HEK293 (cell line): ENCODE results near the gene INSL3.

ENCODE experiments used
- BCL11A ChIP-seq: fragments of 450-650 bp; formaldehyde crosslinking; IDR thresholded peaks from 2 replicates; pipeline ENCODE4 v1.5.1; 2016; ENCODE audit warnings: low read depth, missing biosample characterization, missing genetic modification characterization
- GLI2 ChIP-seq: fragments of 450-650 bp; formaldehyde crosslinking; IDR thresholded peaks from 2 replicates; pipeline ENCODE4; 2017; ENCODE audit warnings: missing biosample characterization, missing genetic modification characterization, low read depth, borderline replicate concordance
- HOXA7 ChIP-seq: sonication (generic); formaldehyde crosslinking; IDR thresholded peaks from 2 replicates; pipeline ENCODE4 v1.8.1; 2022; ENCODE audit warnings: missing genetic modification reagents, borderline replicate concordance
- KLF1 ChIP-seq: fragments of 450-650 bp; formaldehyde crosslinking; IDR thresholded peaks from 2 replicates; pipeline ENCODE4 v1.5.1; 2016; ENCODE audit warnings: missing biosample characterization, missing genetic modification characterization
- KLF8 ChIP-seq: fragments of 450-650 bp; formaldehyde crosslinking; IDR thresholded peaks from 2 replicates; pipeline ENCODE4 v1.5.1; 2016; ENCODE audit warnings: missing biosample characterization, missing genetic modification characterization
- OSR2 ChIP-seq: fragments of 450-650 bp; formaldehyde crosslinking; IDR thresholded peaks from 2 replicates; pipeline ENCODE4 v1.5.1; 2016; ENCODE audit warnings: missing biosample characterization, missing genetic modification characterization
- SCRT1 ChIP-seq: fragments of 450-650 bp; formaldehyde crosslinking; IDR thresholded peaks from 2 replicates; pipeline ENCODE4 v1.5.1; 2016; ENCODE audit warnings: missing biosample characterization, missing genetic modification characterization, borderline replicate concordance
- SETDB1 ChIP-seq: IDR thresholded peaks from one replicate; pipeline ENCODE4 v1.6.1; 2017; ENCODE audit warnings: mild to moderate bottlenecking, low read length, moderate library complexity, mixed read lengths; ENCODE audit not compliant: insufficient read length
- WT1 ChIP-seq: fragments of 450-650 bp; formaldehyde crosslinking; IDR thresholded peaks from 2 replicates; pipeline ENCODE4 v1.5.1; 2016; ENCODE audit warnings: missing biosample characterization, missing genetic modification characterization
- ZBTB20 ChIP-seq: fragments of 450-650 bp; formaldehyde crosslinking; IDR thresholded peaks from 2 replicates; pipeline ENCODE4 v1.5.1; 2016; ENCODE audit warnings: missing biosample characterization, missing genetic modification characterization
- ZBTB48 ChIP-seq: fragments of 450-650 bp; formaldehyde crosslinking; IDR thresholded peaks from 2 replicates; pipeline ENCODE4 v1.5.1; 2016; ENCODE audit warnings: missing biosample characterization, missing genetic modification characterization
- ZBTB7A ChIP-seq: fragments of 450-650 bp; formaldehyde crosslinking; IDR thresholded peaks from 2 replicates; pipeline ENCODE4 v1.5.1; 2016; ENCODE audit warnings: low read depth, missing biosample characterization, missing genetic modification characterization
- ZBTB8A ChIP-seq: fragments of 450-650 bp; formaldehyde crosslinking; IDR thresholded peaks from 2 replicates; pipeline ENCODE4 v1.5.1; 2016; ENCODE audit warnings: missing biosample characterization, missing genetic modification characterization
- ZFP37 ChIP-seq: fragments of 450-650 bp; formaldehyde crosslinking; IDR thresholded peaks from 2 replicates; pipeline ENCODE4 v1.5.1; 2016; ENCODE audit warnings: missing biosample characterization, missing genetic modification characterization
- ZNF132 ChIP-seq: fragments of 450-650 bp; formaldehyde crosslinking; IDR thresholded peaks from 2 replicates; pipeline ENCODE4 v1.5.1; 2017; ENCODE audit warnings: missing biosample characterization, missing genetic modification characterization, borderline replicate concordance
- ZNF133 ChIP-seq: fragments of 450-650 bp; formaldehyde crosslinking; IDR thresholded peaks from 2 replicates; pipeline ENCODE4 v1.5.1; 2016; ENCODE audit warnings: missing biosample characterization, missing genetic modification characterization
- ZNF184 ChIP-seq: fragments of 450-650 bp; IDR thresholded peaks from 2 replicates; pipeline ENCODE4 v1.5.1; 2018; ENCODE audit warnings: missing biosample characterization, mild to moderate bottlenecking, missing genetic modification characterization
- ZNF2 ChIP-seq: fragments of 450-650 bp; formaldehyde crosslinking; IDR thresholded peaks from 2 replicates; pipeline ENCODE4 v1.5.1; 2016; ENCODE audit warnings: missing biosample characterization, missing genetic modification characterization
- ZNF394 ChIP-seq: fragments of 450-650 bp; formaldehyde crosslinking; IDR thresholded peaks from 2 replicates; pipeline ENCODE4 v1.5.1; 2016; ENCODE audit warnings: missing biosample characterization, missing genetic modification characterization, mild to moderate bottlenecking, moderate library complexity, borderline replicate concordance
- ZNF473 ChIP-seq: fragments of 450-650 bp; formaldehyde crosslinking; IDR thresholded peaks from 2 replicates; pipeline ENCODE4 v1.5.1; 2017; ENCODE audit warnings: missing biosample characterization, missing genetic modification characterization
- ZNF560 ChIP-seq: fragments of 450-650 bp; formaldehyde crosslinking; IDR thresholded peaks from 2 replicates; pipeline ENCODE4 v1.5.1; 2017; ENCODE audit warnings: missing biosample characterization, missing genetic modification characterization, borderline replicate concordance
- ZNF561 ChIP-seq: fragments of 450-650 bp; IDR thresholded peaks from 2 replicates; pipeline ENCODE4 v1.5.1; 2018; ENCODE audit warnings: missing biosample characterization, missing genetic modification characterization, borderline replicate concordance
- ZNF660 ChIP-seq: fragments of 450-650 bp; IDR thresholded peaks from 2 replicates; pipeline ENCODE4 v1.5.1; 2018; ENCODE audit warnings: missing biosample characterization, mild to moderate bottlenecking, missing genetic modification characterization
- ZNF677 ChIP-seq: fragments of 450-650 bp; IDR thresholded peaks from 2 replicates; pipeline ENCODE4 v1.5.0; 2018; ENCODE audit warnings: missing biosample characterization, mild to moderate bottlenecking, missing genetic modification characterization, moderate library complexity
- ZNF701 ChIP-seq: fragments of 450-650 bp; formaldehyde crosslinking; IDR thresholded peaks from 2 replicates; pipeline ENCODE4 v1.5.1; 2016; ENCODE audit warnings: missing biosample characterization, missing genetic modification characterization
- ZNF707 ChIP-seq: fragments of 450-650 bp; formaldehyde crosslinking; IDR thresholded peaks from 2 replicates; pipeline ENCODE4 v1.5.1; 2016; ENCODE audit warnings: missing biosample characterization, missing genetic modification characterization
- TF ChIP-seq, protein P1 (sequence below): fragments of 450-650 bp; formaldehyde crosslinking; optimal IDR thresholded peaks from 2 replicates; pipeline ENCODE3; 2016; ENCODE audit warnings: missing biosample characterization, mild to moderate bottlenecking, missing genetic modification characterization
- TF ChIP-seq, protein P2 (sequence below): fragments of 450-650 bp; formaldehyde crosslinking; IDR thresholded peaks from 2 replicates; pipeline ENCODE4 v1.5.1; 2016; ENCODE audit warnings: missing biosample characterization, missing genetic modification characterization
- TF ChIP-seq, protein P3 (sequence below): fragments of 450-650 bp; formaldehyde crosslinking; IDR thresholded peaks from 2 replicates; pipeline ENCODE4 v1.5.1; 2016; ENCODE audit warnings: missing biosample characterization, missing genetic modification characterization
- TF ChIP-seq, protein P4 (sequence below): fragments of 450-650 bp; formaldehyde crosslinking; IDR thresholded peaks from 2 replicates; pipeline ENCODE4 v1.5.1; 2016; ENCODE audit warnings: missing biosample characterization, missing genetic modification characterization, low read depth
- TF ChIP-seq, protein P5 (sequence below): fragments of 450-650 bp; formaldehyde crosslinking; IDR thresholded peaks from 2 replicates; pipeline ENCODE4 v1.5.1; 2016; ENCODE audit warnings: missing biosample characterization, missing genetic modification characterization
- TF ChIP-seq, protein P6 (sequence below): fragments of 450-650 bp; formaldehyde crosslinking; IDR thresholded peaks from 2 replicates; pipeline ENCODE4 v1.5.1; 2016; ENCODE audit warnings: missing biosample characterization, missing genetic modification characterization

INSL3 gene

DNA sequence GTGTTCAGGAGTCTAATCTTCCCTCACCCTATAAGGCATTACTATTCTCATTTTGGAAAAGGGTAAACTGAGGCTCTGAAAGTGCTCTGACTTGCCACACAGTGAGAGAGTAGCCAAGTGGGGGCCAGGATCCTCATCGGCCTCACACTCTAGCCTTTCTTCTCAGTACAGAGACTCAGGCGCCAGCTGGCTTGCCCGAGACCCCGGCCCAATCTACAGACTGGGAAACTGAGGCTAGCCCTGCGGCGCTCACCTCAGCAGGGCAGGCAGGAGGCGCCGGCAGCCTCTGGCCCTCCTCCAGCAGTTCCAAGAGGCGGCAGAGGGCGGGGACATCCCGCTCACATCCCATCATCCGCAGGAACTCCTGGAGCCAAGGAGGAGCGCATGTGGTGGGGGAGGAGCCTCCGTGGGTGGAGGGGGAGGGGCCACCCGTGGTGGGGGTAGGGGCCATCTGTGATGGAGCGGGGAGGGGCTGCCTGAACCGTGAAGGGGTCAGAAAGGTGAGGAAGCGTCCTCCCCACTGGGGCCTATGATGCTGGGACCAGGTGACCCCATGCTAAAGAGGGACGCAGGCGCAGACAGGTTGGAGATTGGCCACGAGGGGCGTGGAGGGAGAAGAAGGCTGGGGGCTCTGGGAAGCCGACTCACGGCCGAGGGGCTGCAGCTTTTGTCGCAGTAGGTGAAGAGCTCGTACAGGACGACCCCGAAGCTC, 8.7 kb upstream of the INSL3 start (continued):
- TF ChIP-seq ZBTB48 (tag by site-specific recombination) (no peak; the same call in 1 of the 2 replicates), ZNF132 (tag by site-specific recombination) (no peak), ZNF394 (tag by site-specific recombination) (no peak), BCL11A (tag by site-specific recombination) (no peak), ZNF701 (tag by site-specific recombination) (no peak), ZFP37 (no peak), ZNF2 (tag by site-specific recombination) (no peak), SETDB1 (no peak), HOXA7 (CRISPR knock-in tag) (no peak), KLF1 (tag by site-specific recombination) (peak; percentile 11; the same call in 1 of the 2 replicates), ZNF561 (tag by site-specific recombination) (no peak), ZBTB20 (tag by site-specific recombination) (no peak), ZNF660 (tag by site-specific recombination) (no peak), ZBTB8A (tag by site-specific recombination) (peak; percentile 43; the same call in 1 of the 2 replicates), ZNF707 (no peak), ZBTB7A (tag by site-specific recombination) (peak; percentile 78; the same call in 1 of the 2 replicates), OSR2 (no peak), WT1 (no peak), KLF8 (tag by site-specific recombination) (no peak; the same call in 1 of the 2 replicates), ZNF677 (tag by site-specific recombination) (no peak), GLI2 (no peak), ZNF560 (tag by site-specific recombination) (peak; percentile 65; the same call in 1 of the 2 replicates), ZNF133 (tag by site-specific recombination) (no peak), ZNF184 (tag by site-specific recombination) (no peak), ZNF473 (no peak), SCRT1 (no peak)
- TF ChIP-seq, protein P1, sequence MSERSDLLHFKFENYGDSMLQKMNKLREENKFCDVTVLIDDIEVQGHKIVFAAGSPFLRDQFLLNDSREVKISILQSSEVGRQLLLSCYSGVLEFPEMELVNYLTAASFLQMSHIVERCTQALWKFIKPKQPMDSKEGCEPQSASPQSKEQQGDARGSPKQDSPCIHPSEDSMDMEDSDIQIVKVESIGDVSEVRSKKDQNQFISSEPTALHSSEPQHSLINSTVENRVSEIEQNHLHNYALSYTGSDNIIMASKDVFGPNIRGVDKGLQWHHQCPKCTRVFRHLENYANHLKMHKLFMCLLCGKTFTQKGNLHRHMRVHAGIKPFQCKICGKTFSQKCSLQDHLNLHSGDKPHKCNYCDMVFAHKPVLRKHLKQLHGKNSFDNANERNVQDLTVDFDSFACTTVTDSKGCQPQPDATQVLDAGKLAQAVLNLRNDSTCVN (tag by site-specific recombination): no peak
- TF ChIP-seq, protein P2, sequence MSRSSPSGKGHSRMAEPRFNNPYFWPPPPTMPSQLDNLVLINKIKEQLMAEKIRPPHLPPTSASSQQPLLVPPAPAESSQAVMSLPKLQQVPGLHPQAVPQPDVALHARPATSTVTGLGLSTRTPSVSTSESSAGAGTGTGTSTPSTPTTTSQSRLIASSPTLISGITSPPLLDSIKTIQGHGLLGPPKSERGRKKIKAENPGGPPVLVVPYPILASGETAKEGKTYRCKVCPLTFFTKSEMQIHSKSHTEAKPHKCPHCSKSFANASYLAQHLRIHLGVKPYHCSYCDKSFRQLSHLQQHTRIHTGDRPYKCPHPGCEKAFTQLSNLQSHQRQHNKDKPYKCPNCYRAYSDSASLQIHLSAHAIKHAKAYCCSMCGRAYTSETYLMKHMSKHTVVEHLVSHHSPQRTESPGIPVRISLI: no peak
- TF ChIP-seq, protein P3, sequence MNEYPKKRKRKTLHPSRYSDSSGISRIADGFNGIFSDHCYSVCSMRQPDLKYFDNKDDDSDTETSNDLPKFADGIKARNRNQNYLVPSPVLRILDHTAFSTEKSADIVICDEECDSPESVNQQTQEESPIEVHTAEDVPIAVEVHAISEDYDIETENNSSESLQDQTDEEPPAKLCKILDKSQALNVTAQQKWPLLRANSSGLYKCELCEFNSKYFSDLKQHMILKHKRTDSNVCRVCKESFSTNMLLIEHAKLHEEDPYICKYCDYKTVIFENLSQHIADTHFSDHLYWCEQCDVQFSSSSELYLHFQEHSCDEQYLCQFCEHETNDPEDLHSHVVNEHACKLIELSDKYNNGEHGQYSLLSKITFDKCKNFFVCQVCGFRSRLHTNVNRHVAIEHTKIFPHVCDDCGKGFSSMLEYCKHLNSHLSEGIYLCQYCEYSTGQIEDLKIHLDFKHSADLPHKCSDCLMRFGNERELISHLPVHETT (tag by site-specific recombination): no peak
- TF ChIP-seq, protein P4, sequence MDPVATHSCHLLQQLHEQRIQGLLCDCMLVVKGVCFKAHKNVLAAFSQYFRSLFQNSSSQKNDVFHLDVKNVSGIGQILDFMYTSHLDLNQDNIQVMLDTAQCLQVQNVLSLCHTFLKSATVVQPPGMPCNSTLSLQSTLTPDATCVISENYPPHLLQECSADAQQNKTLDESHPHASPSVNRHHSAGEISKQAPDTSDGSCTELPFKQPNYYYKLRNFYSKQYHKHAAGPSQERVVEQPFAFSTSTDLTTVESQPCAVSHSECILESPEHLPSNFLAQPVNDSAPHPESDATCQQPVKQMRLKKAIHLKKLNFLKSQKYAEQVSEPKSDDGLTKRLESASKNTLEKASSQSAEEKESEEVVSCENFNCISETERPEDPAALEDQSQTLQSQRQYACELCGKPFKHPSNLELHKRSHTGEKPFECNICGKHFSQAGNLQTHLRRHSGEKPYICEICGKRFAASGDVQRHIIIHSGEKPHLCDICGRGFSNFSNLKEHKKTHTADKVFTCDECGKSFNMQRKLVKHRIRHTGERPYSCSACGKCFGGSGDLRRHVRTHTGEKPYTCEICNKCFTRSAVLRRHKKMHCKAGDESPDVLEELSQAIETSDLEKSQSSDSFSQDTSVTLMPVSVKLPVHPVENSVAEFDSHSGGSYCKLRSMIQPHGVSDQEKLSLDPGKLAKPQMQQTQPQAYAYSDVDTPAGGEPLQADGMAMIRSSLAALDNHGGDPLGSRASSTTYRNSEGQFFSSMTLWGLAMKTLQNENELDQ (tag by site-specific recombination): no peak
- TF ChIP-seq, protein P5, sequence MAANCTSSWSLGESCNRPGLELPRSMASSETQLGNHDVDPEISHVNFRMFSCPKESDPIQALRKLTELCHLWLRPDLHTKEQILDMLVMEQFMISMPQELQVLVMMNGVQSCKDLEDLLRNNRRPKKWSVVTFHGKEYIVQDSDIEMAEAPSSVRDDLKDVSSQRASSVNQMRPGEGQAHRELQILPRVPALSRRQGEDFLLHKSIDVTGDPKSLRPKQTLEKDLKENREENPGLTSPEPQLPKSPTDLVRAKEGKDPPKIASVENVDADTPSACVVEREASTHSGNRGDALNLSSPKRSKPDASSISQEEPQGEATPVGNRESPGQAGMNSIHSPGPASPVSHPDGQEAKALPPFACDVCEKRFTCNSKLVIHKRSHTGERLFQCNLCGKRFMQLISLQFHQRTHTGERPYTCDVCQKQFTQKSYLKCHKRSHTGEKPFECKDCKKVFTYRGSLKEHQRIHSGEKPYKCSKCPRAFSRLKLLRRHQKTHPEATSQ (tag by site-specific recombination): no peak
- TF ChIP-seq, protein P6, sequence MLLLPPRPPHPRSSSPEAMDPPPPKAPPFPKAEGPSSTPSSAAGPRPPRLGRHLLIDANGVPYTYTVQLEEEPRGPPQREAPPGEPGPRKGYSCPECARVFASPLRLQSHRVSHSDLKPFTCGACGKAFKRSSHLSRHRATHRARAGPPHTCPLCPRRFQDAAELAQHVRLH (tag by site-specific recombination): no peak
